PC-9 (cell line): ENCODE results near the gene PBX1. TPM values are rescaled to one million over a fixed set of nuclear protein-coding genes. Genes with fewer than 3 reads are reported as not detected.

Experiments
- BruUV-seq: library from RNA; stranded (reverse); fragments of 400-500 nt; replicated peaks from 2 replicates; lab custom pipeline; 2021; lab: Mats Ljungman, UMichigan
- CTCF ChIA-PET: fragments of 300-600 bp; sonication (Branson Sonifier 250); formaldehyde crosslinking; loops from one replicate; lab custom pipeline; 2022; ENCODE audit warnings: antibody characterized with exemption; lab: Charles Lee
- POLR2A ChIA-PET: fragments of 300-600 bp; sonication (Branson Sonifier 250); formaldehyde crosslinking; loops from one replicate; lab custom pipeline; 2022; ENCODE audit warnings: antibody characterized with exemption; ENCODE audit not compliant: unreplicated experiment; lab: Charles Lee
- DNase-seq, 2 experiments: peaks; one replicate each; pipeline versions ENCODE4 v3.0.0 to v3.0.0-alpha.2; 2015 to 2022; ENCODE audit warnings: mixed read lengths in 1 of 2
- H2AFZ ChIP-seq: fragments of 200-600 bp; sonication (generic); 2 replicates; pipeline ENCODE4 v1.8.1; 2017; ENCODE audit warnings: antibody characterized with exemption
- H3F3A ChIP-seq: fragments of 200-600 bp; sonication (generic); 2 replicates; pipeline ENCODE4 v1.8.1; 2017; ENCODE audit warnings: antibody characterized with exemption, mild to moderate bottlenecking, low read depth; ENCODE audit not compliant: insufficient read depth
- H3K27ac ChIP-seq: fragments of 200-600 bp; sonication (generic); 2 replicates; pipeline ENCODE4 v1.6.1; 2016; ENCODE audit warnings: mixed run types
- H3K27me3 ChIP-seq: fragments of 200-600 bp; sonication (generic); 2 replicates; pipeline ENCODE4 v1.6.1; 2016; ENCODE audit warnings: low read depth, mixed run types; ENCODE audit not compliant: insufficient read depth
- H3K36me3 ChIP-seq: fragments of 200-600 bp; sonication (generic); 2 replicates; pipeline ENCODE4 v1.6.1; 2016; ENCODE audit warnings: low read depth, mixed run types
- H3K4me1 ChIP-seq: fragments of 200-600 bp; sonication (generic); replicated peaks from 2 replicates; pipeline ENCODE4 v1.6.1; 2016; ENCODE audit warnings: mixed run types; ENCODE audit not compliant: insufficient read depth
- H3K4me2 ChIP-seq: fragments of 200-600 bp; sonication (generic); 2 replicates; pipeline ENCODE4 v1.6.1; 2017; ENCODE audit warnings: mixed run types
- H3K4me3 ChIP-seq: fragments of 200-600 bp; sonication (generic); 2 replicates; pipeline ENCODE4 v1.6.1; 2016; ENCODE audit warnings: mixed run types
- H3K79me2 ChIP-seq: fragments of 200-600 bp; sonication (generic); 2 replicates; pipeline ENCODE4 v1.6.1; 2017; ENCODE audit warnings: low read depth, mixed run types
- H3K9me2 ChIP-seq: fragments of 200-600 bp; sonication (generic); 2 replicates; pipeline ENCODE4 v1.8.1; 2017; ENCODE audit warnings: mild to moderate bottlenecking; ENCODE audit not compliant: insufficient read depth
- H3K9me3 ChIP-seq: fragments of 200-600 bp; sonication (generic); 2 replicates; pipeline ENCODE4 v1.8.1; 2016; ENCODE audit warnings: low read depth; ENCODE audit not compliant: insufficient read depth
- H4K20me1 ChIP-seq: fragments of 200-600 bp; sonication (generic); 2 replicates; pipeline ENCODE4 v1.8.1; 2017; ENCODE audit not compliant: insufficient read depth
- EZH2 ChIP-seq: fragments of 200-600 bp; sonication (generic); IDR thresholded peaks from 2 replicates; pipeline ENCODE4 v1.8.0; 2017; ENCODE audit warnings: antibody characterized with exemption, low read depth
- intact Hi-C: fragments of 100-400 bp; cut with micrococcal nuclease; formaldehyde crosslinking; loops from one replicate; pipeline ENCODE4 v1.10.0; 2022; ENCODE audit not compliant: unreplicated experiment
- total RNA-seq: library from RNA; stranded (reverse); gene quantifications from 2 replicates; pipeline ENCODE4 v1.2.3, GENCODE V29; 2021
- TF ChIP-seq, protein P1 (sequence below): fragments of 200-600 bp; sonication (generic); conservative IDR thresholded peaks from 2 replicates; pipeline ENCODE4 v1.6.1; 2017; ENCODE audit warnings: mixed run types, antibody characterized with exemption, mild to moderate bottlenecking, moderate library complexity

Gene PBX1
- total RNA-seq, 1 experiment from 2014 or later, result 57.7 TPM

DNA sequence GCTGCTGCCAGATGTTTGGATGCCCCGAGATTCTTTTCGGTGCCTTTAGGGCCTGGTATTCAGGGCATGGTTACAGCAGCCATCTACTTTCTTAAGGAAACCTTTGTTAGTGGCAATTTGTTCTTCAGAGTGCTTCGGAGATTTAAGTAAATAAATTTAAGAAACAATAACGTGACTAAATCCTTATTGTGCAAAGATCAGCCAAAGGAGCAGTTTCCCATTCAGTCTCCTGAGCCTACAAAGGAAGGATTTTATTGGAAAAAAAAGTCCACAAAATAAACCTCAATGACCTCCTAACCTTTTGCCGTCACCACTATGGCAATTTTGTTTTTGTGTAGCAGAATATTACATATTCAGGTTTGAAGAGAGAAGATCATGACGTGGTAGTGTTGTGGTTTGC lies 231.1 kb downstream of the PBX1 start:
- Histone ChIP-seq H3K4me1 (peaks cover 40% of the 10 kb centered on the region), H3K4me3 (no peak overlapping the region), H2AFZ (no peak overlapping the region), H3K9me3 (no peaks in the 10 kb centered on the region), H3K79me2 (peaks cover 8% of the 10 kb centered on the region), H3F3A (peaks cover 12% of the 10 kb centered on the region; the same call in 1 of the 2 replicates), H3K9me2 (no peaks in the 10 kb centered on the region), H3K27me3 (no peaks in the 10 kb centered on the region), H4K20me1 (no peaks in the 10 kb centered on the region), H3K36me3 (0 out of 2 replicates have a peak, but pooled peaks cover 5% of the 10 kb centered on the region), H3K27ac (no peak overlapping the region), H3K4me2 (no peak overlapping the region)
- no peak for DNase-seq
- intact Hi-C loops, result no loop called here
- ChIA-PET POLR2A (no interaction called here), CTCF (no interaction called here)
- no TSS peak for BruUV-seq
- TF ChIP-seq EZH2, result no peak
- TF ChIP-seq, protein P1, sequence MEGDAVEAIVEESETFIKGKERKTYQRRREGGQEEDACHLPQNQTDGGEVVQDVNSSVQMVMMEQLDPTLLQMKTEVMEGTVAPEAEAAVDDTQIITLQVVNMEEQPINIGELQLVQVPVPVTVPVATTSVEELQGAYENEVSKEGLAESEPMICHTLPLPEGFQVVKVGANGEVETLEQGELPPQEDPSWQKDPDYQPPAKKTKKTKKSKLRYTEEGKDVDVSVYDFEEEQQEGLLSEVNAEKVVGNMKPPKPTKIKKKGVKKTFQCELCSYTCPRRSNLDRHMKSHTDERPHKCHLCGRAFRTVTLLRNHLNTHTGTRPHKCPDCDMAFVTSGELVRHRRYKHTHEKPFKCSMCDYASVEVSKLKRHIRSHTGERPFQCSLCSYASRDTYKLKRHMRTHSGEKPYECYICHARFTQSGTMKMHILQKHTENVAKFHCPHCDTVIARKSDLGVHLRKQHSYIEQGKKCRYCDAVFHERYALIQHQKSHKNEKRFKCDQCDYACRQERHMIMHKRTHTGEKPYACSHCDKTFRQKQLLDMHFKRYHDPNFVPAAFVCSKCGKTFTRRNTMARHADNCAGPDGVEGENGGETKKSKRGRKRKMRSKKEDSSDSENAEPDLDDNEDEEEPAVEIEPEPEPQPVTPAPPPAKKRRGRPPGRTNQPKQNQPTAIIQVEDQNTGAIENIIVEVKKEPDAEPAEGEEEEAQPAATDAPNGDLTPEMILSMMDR, result no peak

- POLR2A ChIA-PET, result no interaction called here
Observed at GRCh38 chr1:164792410-164793004, 233.5 kb downstream of the PBX1 start.

DNA sequence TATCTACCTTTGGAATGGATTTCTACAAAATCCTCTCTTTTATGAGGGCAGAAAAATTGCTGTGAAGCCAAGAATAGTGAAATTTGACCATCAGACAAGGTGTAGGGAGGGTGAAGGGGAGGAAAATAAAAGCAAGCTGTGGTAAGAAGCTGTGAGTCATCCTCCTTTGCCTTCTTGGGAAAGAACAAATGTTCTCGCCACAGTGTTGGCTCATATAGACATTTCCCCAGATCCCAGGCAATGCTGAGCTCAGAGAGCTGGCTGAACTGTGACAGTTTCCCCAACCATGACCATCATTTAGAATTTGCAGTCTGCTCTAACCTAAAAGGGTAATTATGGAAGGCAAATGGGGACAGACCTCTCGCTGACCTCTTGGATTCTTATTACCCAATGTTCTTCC lies 235.4 kb downstream of the PBX1 start:
- Histone ChIP-seq H3K79me2 (peaks cover 4% of the 10 kb centered on the region; the same call in 1 of the 2 replicates), H3K4me2 (peak overlapping the region; percentile 9; the same call in 1 of the 2 replicates), H3K36me3 (0 out of 2 replicates have a peak, but pooled peaks cover 8% of the 10 kb centered on the region), H3K27ac (peak overlapping the region; percentile 70), H3K4me1 (peaks cover 18% of the 10 kb centered on the region), H4K20me1 (no peaks in the 10 kb centered on the region), H3K4me3 (no peak overlapping the region), H3K9me3 (no peaks in the 10 kb centered on the region), H3F3A (peaks cover 8% of the 10 kb centered on the region; the same call in 1 of the 2 replicates), H3K9me2 (no peaks in the 10 kb centered on the region), H3K27me3 (no peaks in the 10 kb centered on the region), H2AFZ (no peak overlapping the region)
- ChIA-PET CTCF (interaction anchor here (0.6 kb wide), 2 partner anchors 203 to 315 kb away, joined by 3 read pairs; no protein-coding TSS in a partner anchor), POLR2A (interaction anchor here (0.5 to 0.6 kb wide), 2 partner anchors 23 to 135 kb away, joined by 3 to 7 read pairs; no protein-coding TSS in a partner anchor)
- no TSS peak for BruUV-seq
- TF ChIP-seq, protein P1, result no peak
- TF ChIP-seq EZH2, result no peak
- intact Hi-C loops, result no loop called here
- peak; percentile 22 to 83 for DNase-seq

More at GRCh38 chr1:164792410-164793004, 233.5 kb downstream of the PBX1 start:
- H2AFZ ChIP-seq, result no peak overlapping the region
- no peak overlapping the region for H3K4me3 ChIP-seq
- no peaks in the 10 kb centered on the region for H3K9me3 ChIP-seq
- TF ChIP-seq, protein P1, result no peak
- no peak for TF ChIP-seq EZH2
- CTCF ChIA-PET, result no interaction called here
- no peak overlapping the region for H3K27ac ChIP-seq
- no peaks in the 10 kb centered on the region for H3K9me2 ChIP-seq
- H3K36me3 ChIP-seq, result 0 out of 2 replicates have a peak, but pooled peaks cover 8% of the 10 kb centered on the region
- H3K27me3 ChIP-seq, result no peaks in the 10 kb centered on the region
- no peaks in the 10 kb centered on the region for H4K20me1 ChIP-seq
- intact Hi-C loops, result no loop called here
- no peak for DNase-seq
- peaks cover 11% of the 10 kb centered on the region for H3K79me2 ChIP-seq
- no peak overlapping the region for H3K4me2 ChIP-seq
- peaks cover 20% of the 10 kb centered on the region for H3K4me1 ChIP-seq
- H3F3A ChIP-seq, result peaks cover 8% of the 10 kb centered on the region; the same call in 1 of the 2 replicates
- no TSS peak for BruUV-seq
